Activated CD4-positive, alpha-beta T cell treated with anti-CD3 and anti-CD28 coated beads, Interleukin-2, Interleukin-4, amounts not matched to agents 100 ng/mL and 50 ng/mL, durations not matched to agents 16 hours and 8 hours (primary cell): ENCODE data around the gene LSMEM2.
"Not testable (repeated sequence)": the region's sequence is repeated elsewhere in the genome, so short reads cannot be mapped to it uniquely, and the experiment has no call there.

Source experiments
- DNase-seq: peaks from one replicate; pipeline ENCODE4 v3.0.0-alpha.2; 2020; ENCODE audit warnings: low spot score

LSMEM2 gene

DNA sequence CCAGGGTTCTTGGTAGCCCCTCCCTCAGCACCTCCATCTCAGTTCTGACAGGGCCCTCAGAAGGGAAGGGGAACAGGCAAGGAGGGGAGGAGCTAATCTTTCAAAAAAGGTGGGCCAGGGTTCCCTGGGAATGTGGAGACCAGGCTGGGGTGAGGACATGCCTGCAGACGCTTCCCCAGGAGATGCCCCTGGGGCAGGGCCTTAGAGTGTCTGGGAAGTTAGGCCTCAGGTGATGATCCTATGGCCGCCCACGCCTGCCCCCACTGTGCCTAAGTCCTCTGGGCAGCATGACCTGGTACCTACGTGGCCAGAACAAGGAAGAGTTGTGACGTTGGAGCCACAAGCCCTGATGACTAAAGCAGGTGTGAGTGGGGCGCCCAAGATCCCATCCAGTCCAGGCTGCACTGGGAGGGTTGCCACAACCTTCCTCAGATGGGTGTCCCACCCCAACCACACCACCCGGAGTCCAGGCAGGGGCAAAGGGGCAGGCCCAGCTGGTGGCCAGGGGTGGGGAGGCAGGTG, 13.9 kb upstream of the LSMEM2 start:
- no peak for DNase-seq

- DNase-seq, result no peak
These were observed 13.3 kb upstream of the LSMEM2 start for GRCh38 chr3:50265571-50265970.

DNA sequence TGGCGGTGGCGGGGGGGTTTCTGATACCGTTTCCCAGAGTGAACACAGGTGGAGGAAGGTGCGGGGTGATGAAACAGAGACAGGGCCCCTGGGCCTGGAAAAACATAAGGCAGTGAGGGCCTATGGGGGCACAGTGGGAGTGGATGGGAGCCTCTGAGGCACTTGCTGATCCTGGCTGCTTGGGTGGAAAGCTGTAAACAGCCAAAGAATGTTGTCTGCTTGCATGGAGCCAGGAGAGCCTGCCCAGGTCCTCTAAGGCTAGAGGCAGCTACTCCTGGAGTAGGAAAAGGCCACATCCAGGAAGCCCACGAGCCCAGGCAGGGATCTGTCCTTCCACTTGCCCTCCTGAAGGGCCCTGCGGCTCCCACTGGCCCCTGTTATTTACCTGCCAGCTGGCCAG, 12.9 kb upstream of the LSMEM2 start:
- DNase-seq, result no peak

- no peak for DNase-seq
These were observed 12.1 kb upstream of the LSMEM2 start for GRCh38 chr3:50266836-50267235.

GRCh38 chr3:50267280-50267913, 11.5 kb upstream of the LSMEM2 start:
- DNase-seq, result no peak

DNA sequence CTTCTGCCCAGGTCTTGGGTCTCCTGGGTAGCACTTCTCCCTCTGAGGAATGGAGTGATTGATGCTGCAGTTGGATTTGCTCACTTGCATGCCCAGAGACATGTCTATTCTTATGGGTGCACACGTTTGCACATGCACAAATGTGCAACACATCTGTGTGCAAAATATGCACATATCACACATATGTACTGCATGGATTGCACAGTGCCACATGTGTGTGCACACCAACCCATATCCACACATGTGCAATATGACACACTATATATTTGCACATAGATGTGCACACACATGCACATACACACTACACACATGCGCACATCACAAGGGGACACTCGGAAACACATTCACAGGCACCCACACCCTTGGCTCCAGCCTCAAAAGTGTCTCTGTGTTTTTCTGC, 10.6 kb upstream of the LSMEM2 start:
- no peak for DNase-seq

- DNase-seq, result no peak
These were observed 10.0 kb upstream of the LSMEM2 start, which contains the start of gene SEMA3B for GRCh38 chr3:50268703-50269451. SEMA3B (plus strand) TSS chr3:50269147; CDS start chr3:50269241, 94 bp downstream.

DNA sequence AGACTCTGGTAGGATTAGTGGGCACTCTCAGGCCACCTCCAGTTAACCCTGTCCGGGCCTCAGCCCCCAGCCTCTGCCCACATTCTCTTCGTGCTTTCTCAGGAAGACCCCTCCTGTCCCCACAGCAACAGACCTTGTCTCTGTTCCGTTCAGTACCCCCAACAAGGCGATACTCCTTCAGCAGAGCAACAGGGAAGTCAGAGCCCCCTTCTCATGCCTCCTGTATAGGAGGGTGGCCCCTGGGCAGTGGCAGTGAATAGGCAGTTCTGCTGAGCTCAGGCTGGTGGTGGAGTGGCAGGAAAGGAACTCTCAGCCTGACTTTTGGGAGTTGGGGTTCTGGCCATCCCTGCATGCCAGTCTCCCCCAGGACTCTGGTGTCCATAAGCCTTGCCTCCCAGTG, 9.4 kb upstream of the LSMEM2 start:
- no peak for DNase-seq

DNA sequence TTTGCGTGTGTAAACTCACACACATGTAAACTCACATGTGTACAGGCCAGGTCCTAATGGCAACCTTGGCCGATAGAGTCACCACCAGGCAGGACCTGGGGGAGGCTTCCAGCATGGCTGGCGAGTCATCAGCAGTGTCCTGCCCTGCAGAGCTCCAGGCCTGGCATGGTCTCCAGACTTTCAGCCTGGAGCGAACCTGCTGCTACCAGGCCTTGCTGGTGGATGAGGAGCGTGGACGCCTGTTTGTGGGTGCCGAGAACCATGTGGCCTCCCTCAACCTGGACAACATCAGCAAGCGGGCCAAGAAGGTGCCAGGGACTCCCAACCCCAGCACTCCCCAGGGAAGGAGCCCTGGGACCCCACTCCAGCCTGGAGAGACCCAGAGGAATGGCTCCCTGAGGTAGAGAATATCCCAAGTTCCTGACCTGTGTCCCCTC, 8.9 kb upstream of the LSMEM2 start:
- no peak for DNase-seq

DNA sequence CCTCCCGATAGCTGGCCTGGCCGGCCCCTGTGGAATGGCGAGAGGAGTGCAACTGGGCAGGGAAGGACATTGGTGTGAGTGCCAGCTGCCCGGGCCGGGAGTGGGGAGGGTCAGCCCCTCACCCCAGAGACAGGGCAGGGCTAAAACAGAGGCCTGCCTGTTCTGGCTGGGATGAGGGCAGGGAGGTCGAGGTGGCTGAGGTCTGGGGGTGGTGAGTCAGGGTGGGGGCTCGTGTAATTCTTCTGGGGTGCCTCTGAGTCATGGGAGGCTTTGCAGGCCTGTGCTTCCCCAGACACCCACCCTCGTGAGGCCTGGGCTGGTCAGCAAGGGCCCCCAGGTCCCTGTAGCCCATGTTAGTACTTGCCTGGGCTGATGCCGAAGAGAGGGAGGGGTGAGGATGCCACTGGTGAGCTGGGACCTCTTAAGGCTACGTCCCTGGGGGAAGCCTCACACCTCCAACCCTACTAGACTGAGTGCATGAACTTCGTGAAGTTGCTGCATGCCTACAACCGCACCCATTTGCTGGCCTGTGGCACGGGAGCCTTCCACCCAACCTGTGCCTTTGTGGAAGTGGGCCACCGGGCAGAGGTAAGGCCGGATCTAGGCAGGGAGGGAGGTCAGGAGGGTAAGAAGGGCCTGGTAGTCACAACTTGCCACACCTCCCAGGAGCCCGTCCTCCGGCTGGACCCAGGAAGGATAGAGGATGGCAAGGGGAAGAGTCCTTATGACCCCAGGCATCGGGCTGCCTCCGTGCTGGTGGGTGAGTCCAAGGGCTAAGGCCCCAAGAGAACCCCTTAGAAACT, 8.3 kb upstream of the LSMEM2 start:
- DNase-seq, result no peak

DNA sequence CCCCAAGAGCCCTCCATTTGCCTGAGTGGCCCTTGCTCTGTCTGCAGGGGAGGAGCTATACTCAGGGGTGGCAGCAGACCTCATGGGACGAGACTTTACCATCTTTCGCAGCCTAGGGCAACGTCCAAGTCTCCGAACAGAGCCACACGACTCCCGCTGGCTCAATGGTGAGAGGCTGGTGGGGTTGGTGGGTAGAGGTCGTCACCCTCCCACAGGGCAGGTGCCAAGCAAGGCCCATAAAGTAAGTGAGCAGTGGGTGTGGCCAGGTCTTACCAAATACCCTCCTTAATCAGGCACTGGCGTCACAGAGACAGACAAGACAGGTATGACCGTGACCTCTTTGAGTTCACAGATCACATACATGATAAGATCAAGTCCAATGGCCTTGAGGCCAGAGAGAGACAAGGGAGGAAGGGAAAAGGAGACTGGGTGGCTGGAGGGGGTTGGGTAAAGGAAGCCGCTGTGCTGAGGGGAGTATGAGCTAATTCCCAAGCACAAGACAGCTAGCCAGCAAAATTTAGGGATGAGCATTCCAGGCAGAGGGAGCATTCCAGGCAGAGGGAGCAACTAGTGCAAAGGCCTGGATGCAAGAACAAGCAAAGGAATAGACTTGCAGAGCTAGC, 7.5 kb upstream of the LSMEM2 start:
- DNase-seq, result no peak

DNA sequence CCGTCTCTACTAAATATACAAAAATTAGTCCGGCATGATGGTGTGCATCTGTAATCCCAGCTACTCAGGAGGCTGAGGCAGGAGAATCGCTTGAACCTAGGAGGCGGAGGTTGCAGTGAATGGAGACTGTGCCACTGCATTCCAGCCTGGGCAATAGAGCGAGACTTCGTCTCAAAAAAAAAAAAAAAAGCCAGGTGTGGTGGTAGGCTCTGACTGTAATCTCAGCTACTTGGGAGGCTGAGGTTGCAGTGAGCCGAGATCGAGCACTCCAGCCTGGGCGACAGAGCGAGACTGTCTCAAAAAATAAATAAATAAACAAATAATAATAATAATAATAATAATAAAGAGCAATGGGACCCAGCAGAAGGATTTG, 6.4 kb upstream of the LSMEM2 start:
- not testable (repeated sequence) for DNase-seq

DNA sequence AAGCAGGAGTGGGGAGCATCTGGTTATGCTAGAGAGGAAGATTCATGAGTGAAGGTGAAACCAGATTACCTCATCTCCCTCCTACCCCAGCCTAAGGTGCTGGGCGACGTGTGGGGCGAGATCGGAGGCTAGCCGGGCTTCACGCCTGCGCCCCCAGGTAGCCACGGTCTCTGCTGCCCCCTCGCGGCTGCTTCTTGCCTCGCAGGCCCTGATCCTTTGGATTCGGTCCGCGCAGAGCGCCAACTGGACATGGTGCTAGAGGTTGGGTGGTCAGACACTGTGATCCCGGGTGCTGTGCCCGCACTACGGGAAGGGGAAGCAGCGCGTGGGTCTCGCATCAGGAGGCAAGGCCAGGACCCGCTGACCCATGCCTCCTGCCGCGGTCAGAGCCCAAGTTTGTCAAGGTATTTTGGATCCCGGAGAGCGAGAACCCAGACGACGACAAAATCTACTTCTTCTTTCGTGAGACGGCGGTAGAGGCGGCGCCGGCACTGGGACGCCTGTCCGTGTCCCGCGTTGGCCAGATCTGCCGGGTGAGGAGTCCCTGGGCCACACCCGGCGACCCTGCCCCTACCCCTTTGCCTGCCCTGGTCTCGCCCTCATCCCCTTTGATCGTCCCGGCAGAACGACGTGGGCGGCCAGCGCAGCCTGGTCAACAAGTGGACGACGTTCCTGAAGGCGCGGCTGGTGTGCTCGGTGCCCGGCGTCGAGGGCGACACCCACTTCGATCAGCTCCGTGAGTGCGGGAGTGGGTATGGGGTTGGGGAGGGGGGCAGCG, 5.8 kb upstream of the LSMEM2 start:
- peak; percentile 93 for DNase-seq

DNA sequence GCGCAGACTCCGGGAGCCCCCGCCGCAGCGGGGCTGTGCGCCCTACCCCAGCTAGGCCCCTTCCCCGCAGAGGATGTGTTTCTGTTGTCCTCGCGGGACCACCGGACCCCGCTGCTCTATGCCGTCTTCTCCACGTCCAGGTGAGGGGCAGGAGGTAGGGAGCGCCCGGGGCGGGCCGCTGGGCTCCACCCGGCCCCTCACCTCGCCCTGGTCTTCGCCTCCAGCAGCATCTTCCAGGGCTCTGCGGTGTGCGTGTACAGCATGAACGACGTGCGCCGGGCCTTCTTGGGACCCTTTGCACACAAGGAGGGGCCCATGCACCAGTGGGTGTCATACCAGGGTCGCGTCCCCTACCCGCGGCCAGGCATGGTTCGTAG, 5.2 kb upstream of the LSMEM2 start:
- DNase-seq, result no peak

DNA sequence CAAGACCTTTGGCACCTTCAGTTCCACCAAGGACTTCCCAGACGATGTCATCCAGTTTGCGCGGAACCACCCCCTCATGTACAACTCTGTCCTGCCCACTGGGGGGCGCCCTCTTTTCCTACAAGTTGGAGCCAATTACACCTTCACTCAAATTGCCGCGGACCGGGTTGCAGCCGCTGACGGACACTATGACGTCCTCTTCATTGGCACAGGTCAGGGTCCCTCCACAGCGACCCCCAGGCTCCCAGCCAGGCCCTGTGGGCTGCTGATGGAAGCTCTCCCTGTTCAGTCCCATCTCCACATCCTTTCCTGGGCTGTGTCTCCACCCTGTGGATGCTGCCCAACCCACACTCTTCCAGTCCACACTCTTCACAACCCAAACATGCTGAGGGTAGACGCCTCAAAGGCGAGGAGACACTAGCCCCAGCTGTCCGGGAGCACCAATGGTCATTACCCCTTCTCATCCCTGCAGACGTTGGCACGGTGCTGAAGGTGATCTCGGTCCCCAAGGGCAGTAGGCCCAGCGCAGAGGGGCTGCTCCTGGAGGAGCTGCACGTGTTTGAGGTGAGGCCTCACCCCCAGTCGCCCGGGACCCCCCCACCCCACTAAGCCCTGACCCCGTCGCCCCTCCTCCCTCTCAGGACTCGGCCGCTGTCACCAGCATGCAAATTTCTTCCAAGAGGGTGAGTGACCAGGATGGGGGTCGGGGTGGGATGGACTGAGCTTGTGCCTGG, 4.3 kb upstream of the LSMEM2 start:
- peak; percentile 78 for DNase-seq

DNA sequence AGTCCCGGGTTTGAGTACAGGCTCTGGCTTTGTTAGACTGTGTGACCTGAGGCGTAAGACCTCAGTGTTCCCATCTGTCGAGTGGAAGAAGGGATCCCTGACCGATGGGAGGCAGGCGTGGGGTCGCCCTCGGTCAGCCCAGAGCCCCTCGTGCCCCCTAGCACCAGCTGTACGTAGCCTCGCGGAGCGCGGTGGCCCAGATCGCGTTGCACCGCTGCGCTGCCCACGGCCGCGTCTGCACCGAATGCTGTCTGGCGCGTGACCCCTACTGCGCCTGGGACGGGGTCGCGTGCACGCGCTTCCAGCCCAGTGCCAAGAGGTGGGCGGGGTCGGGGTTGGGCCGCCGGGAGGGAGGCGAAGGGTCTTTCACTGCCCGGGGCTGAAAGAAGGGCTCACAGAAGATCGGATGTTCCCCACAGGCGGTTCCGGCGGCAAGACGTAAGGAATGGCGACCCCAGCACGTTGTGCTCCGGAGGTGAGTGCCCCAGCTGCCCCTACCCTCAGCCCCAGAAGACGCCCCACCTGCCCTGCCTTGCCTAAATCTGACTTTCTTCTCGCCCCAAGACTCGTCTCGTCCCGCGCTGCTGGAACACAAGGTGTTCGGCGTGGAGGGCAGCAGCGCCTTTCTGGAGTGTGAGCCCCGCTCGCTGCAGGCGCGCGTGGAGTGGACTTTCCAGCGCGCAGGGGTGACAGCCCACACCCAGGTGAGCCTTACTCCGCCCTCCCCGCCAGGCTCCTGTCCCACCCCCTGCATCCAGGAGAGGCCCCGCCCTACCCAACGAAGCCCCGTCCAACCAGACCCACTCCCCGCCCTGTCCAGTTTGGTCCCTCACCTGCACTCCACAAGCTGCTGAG, 3.5 kb upstream of the LSMEM2 start:
- no peak for DNase-seq

DNA sequence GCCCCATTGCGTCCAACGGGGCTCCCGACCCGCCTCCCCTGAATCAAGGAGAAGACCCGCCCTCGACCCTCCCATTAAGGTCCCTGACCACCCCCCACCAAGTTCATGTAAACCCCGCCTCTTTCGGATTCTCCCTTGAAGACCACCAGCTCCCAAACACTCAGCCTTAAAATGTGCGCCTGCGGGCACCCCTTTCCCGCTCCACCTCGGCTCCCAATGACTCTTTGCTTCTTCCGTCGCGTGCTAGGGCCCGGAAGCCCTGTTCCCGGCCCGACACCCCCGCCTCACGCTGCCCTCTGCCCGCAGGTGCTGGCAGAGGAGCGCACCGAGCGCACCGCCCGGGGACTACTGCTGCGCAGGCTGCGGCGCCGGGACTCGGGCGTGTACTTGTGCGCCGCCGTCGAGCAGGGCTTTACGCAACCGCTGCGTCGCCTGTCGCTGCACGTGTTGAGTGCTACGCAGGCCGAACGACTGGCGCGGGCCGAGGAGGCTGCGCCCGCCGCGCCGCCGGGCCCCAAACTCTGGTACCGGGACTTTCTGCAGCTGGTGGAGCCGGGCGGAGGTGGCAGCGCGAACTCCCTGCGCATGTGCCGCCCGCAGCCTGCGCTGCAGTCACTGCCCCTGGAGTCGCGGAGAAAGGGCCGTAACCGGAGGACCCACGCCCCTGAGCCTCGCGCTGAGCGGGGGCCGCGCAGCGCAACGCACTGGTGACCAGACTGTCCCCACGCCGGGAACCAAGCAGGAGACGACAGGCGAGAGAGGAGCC, 2.7 kb upstream of the LSMEM2 start:
- peak; percentile 15 for DNase-seq

- DNase-seq, result no peak
These were observed 2.2 kb upstream of the LSMEM2 start for GRCh38 chr3:50276762-50277101.
